Ovary (tissue), 3 donors: ENCODE data around the gene CCT7.

Experiments used
- POLR2A ChIP-seq: fragments of 450-650 bp; IDR thresholded peaks from one replicate; pipeline ENCODE4 v1.6.1; 2017; ENCODE audit warnings: antibody characterized with exemption, mild to moderate bottlenecking, moderate library complexity
- TF ChIP-seq, protein P1 (sequence below), 3 donors: fragments of 450-650 bp in 2 of 3; fragments of 200-600 bp in 1 of 3; IDR thresholded peaks; one replicate each; pipeline versions ENCODE4 v1.5.1 to v1.8.0; 2016 to 2022; ENCODE audit warnings: antibody characterized with exemption in 3 of 3, mild to moderate bottlenecking in 1 of 3
- donor health status: DM: no; HTN: no; CAD: no.

DNA sequence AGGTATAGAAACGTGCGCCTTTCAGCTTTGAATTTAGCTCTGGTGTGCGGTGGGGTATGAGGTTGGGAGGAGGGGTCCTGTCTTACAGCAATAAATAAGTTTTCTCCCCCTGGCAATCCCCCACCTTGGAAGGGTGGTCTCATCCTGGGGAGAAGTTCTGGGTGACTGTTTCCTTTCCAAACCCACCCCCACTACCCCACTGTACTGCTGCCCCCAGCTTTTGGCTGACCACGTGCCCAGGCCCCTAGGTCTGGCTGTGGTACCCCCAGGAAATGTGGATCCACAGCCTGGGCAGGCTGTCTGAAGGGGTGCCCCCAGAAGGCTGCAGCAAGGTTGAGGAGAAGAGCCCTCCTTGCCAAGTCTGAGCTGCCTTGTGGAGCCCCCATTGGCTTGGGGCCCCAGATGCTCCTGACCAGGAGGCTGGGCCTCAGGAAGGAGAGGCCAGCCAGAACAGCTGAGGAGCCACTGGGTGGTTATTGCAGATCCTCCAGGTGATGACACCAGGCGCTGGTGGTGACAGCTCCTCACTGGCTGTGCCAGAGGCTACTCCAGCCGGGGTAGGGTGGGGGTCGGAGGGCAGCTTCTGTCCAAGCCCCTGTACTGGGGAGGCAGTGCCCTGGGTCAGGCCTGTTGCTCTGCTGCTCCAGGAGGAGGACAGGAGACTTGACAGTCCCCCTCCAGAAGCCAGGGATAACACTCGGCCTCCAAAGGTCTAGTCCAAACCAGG, 24.2 kb downstream of the CCT7 start:
- TF ChIP-seq, protein P1, sequence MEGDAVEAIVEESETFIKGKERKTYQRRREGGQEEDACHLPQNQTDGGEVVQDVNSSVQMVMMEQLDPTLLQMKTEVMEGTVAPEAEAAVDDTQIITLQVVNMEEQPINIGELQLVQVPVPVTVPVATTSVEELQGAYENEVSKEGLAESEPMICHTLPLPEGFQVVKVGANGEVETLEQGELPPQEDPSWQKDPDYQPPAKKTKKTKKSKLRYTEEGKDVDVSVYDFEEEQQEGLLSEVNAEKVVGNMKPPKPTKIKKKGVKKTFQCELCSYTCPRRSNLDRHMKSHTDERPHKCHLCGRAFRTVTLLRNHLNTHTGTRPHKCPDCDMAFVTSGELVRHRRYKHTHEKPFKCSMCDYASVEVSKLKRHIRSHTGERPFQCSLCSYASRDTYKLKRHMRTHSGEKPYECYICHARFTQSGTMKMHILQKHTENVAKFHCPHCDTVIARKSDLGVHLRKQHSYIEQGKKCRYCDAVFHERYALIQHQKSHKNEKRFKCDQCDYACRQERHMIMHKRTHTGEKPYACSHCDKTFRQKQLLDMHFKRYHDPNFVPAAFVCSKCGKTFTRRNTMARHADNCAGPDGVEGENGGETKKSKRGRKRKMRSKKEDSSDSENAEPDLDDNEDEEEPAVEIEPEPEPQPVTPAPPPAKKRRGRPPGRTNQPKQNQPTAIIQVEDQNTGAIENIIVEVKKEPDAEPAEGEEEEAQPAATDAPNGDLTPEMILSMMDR (IDR thresholded peaks at IDR 0.05): no peak
- TF ChIP-seq POLR2A: no peak
